HG02885 (cell line): ENCODE measurements around the gene C16orf96.

ENCODE experiments used
- ATAC-seq: cut with Tn5 transposase; IDR thresholded peaks from one replicate; pipeline ENCODE4 v1.9.1; 2021; ENCODE audit warnings: mild to moderate bottlenecking; ENCODE audit not compliant: unreplicated experiment, poor library complexity

Gene C16orf96

GRCh38 chr16:4556112-4556511, at the start of gene C16orf96:
TSS of gene C16orf96 (plus strand) at chr16:4556340. CDS start at chr16:4556490, 150 bp downstream.
- no peak for ATAC-seq

- ATAC-seq = no peak
Measured at GRCh38 chr16:4506450-4506849, 49.7 kb upstream of the C16orf96 start.

GRCh38 chr16:4507588-4508345, 48.4 kb upstream of the C16orf96 start:
- ATAC-seq = no peak

GRCh38 chr16:4508806-4509205, 47.3 kb upstream of the C16orf96 start:
- no peak for ATAC-seq

- ATAC-seq = no peak
Measured at GRCh38 chr16:4509420-4509819, 46.7 kb upstream of the C16orf96 start.

- ATAC-seq = no peak
Measured at GRCh38 chr16:4510131-4510530, 46.0 kb upstream of the C16orf96 start.

- ATAC-seq = no peak
Measured at GRCh38 chr16:4510747-4511426, 45.3 kb upstream of the C16orf96 start.

GRCh38 chr16:4511441-4512082, 44.6 kb upstream of the C16orf96 start:
- ATAC-seq = no peak

- ATAC-seq = no peak
Measured at GRCh38 chr16:4512473-4512872, 43.7 kb upstream of the C16orf96 start.

- ATAC-seq = no peak
Measured at GRCh38 chr16:4513086-4513860, 42.9 kb upstream of the C16orf96 start.

- ATAC-seq = no peak
Measured at GRCh38 chr16:4513881-4514280, 42.3 kb upstream of the C16orf96 start.

GRCh38 chr16:4514606-4515005, 41.5 kb upstream of the C16orf96 start:
- no peak for ATAC-seq

GRCh38 chr16:4515611-4516233, 40.4 kb upstream of the C16orf96 start:
- no peak for ATAC-seq

GRCh38 chr16:4517812-4518680, 38.1 kb upstream of the C16orf96 start:
- no peak for ATAC-seq

GRCh38 chr16:4519274-4520058, 36.7 kb upstream of the C16orf96 start:
- ATAC-seq = no peak

- ATAC-seq = no peak
Measured at GRCh38 chr16:4520913-4521312, 35.2 kb upstream of the C16orf96 start.

- ATAC-seq = no peak
Measured at GRCh38 chr16:4522051-4522581, 34.0 kb upstream of the C16orf96 start.

- ATAC-seq = no peak
Measured at GRCh38 chr16:4523686-4524085, 32.5 kb upstream of the C16orf96 start.
